Measurements from ENCODE around the gene HDLBP.

DNA sequence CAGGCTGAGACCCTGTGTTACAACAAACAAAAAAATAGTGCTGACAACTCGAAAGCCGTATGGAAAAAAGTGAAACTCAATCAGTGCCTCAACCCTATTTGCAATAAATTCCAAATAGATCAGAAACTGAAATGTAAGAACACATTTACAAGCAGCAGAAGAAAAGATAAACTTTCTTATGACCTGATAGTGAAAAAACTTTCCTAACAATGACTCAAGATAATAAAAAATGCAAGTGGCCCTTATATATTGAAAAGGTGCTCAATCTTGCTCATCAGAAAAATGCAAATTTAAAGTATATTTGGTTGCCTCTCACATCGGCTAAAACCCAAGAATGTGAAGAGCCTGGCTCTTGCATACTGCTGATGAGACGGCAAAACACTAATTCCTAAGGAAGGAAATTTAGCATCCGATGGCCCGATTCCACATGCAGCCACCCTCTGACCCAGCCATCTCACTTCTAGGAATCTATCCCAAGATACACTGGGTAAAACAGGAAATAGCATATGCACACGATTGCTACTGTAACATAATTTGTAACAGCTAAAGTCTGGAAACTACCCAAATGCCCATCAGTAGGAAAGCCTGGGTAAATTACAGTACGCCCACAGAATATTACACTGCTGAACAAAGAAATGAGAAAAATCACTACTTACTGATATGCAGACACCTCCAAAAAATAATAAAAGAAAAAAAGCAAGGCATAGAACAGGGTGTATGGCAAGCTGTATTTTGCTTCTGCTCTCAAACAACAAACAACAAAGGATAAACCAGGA, 56.8 kb downstream of the HDLBP start:
- TF ChIP-seq, protein P1, sequence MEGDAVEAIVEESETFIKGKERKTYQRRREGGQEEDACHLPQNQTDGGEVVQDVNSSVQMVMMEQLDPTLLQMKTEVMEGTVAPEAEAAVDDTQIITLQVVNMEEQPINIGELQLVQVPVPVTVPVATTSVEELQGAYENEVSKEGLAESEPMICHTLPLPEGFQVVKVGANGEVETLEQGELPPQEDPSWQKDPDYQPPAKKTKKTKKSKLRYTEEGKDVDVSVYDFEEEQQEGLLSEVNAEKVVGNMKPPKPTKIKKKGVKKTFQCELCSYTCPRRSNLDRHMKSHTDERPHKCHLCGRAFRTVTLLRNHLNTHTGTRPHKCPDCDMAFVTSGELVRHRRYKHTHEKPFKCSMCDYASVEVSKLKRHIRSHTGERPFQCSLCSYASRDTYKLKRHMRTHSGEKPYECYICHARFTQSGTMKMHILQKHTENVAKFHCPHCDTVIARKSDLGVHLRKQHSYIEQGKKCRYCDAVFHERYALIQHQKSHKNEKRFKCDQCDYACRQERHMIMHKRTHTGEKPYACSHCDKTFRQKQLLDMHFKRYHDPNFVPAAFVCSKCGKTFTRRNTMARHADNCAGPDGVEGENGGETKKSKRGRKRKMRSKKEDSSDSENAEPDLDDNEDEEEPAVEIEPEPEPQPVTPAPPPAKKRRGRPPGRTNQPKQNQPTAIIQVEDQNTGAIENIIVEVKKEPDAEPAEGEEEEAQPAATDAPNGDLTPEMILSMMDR (IDR thresholded peaks at IDR 0.05; ENCODE audit: poor library complexity) = no peak
- TF ChIP-seq EZH2 (IDR thresholded peaks at IDR 0.05; ENCODE audit: borderline replicate concordance) (no peak), EZH2phosphoT487 (IDR thresholded peaks at IDR 0.05; ENCODE audit: low read depth, severe bottlenecking, unreplicated experiment) (no peak)
